Testis (tissue), 3 donors: ENCODE data around the gene NCKAP5. TPM values are rescaled to one million over a fixed set of nuclear protein-coding genes. Genes with fewer than 3 reads are reported as not detected.

Experiments used
- DNase-seq: peaks from one replicate; pipeline ENCODE4 v3.0.0-alpha.2; 2019
- H3K27ac ChIP-seq, 2 donors: fragments of 200-600 bp; sonication (generic); one replicate each; pipeline ENCODE4 v1.5.1; 2019
- H3K27me3 ChIP-seq: fragments of 200-600 bp; sonication (generic); one replicate; pipeline ENCODE4 v1.5.1; 2019
- H3K36me3 ChIP-seq: fragments of 200-600 bp; sonication (generic); one replicate; pipeline ENCODE4 v1.5.1; 2017; ENCODE audit warnings: low read depth; ENCODE audit errors: missing control alignments
- H3K4me1 ChIP-seq: fragments of 200-600 bp; sonication (generic); one replicate; pipeline ENCODE4 v1.5.1; 2019
- H3K4me3 ChIP-seq, 2 donors: fragments of 200-600 bp; sonication (generic); one replicate each; pipeline ENCODE4 v1.5.1; 2017 to 2019
- H3K9me3 ChIP-seq: fragments of 200-600 bp; sonication (generic); one replicate; pipeline ENCODE4 v1.5.1; 2017
- CTCF ChIP-seq, 3 experiments: fragments of 450-650 bp in 2 of 3; fragments of 200-600 bp in 1 of 3; sonication (generic) in 1 of 3; IDR thresholded peaks; one replicate each; pipeline ENCODE4 v1.5.1; 2016 to 2019; ENCODE audit warnings: antibody characterized with exemption in 3 of 3, mild to moderate bottlenecking in 2 of 3, moderate library complexity in 1 of 3
- POLR2A ChIP-seq: fragments of 450-650 bp; IDR thresholded peaks from one replicate; pipeline ENCODE4 v1.6.1; 2017; ENCODE audit warnings: antibody characterized with exemption, mild to moderate bottlenecking, moderate library complexity
- WGBS, 2 donors: methylation state at CpG; one replicate each; pipeline ENCODE4 v1.1.5; 2018; 5-methylcytosine and 5-hydroxymethylcytosine counted together
- intact Hi-C: fragments of 100-400 bp; cut with DNase I; formaldehyde crosslinking; loops from one replicate; pipeline ENCODE4 v1.15.1; 2023; ENCODE audit warnings: low total_unique reads
- polyA plus RNA-seq: library from polyadenylated mRNA; stranded (reverse); fragments of 350-450 nt; fragmentation: Illumina TruSeq; extraction: RNeasy Lipid Tissue Mini Kit (QIAGEN cat#74804); gene quantifications from one replicate; pipeline ENCODE4 v1.2.3, GENCODE V29; 2014; ENCODE audit warnings: low read depth, low replicate concordance; ENCODE audit not compliant: insufficient read depth
- total RNA-seq, 2 donors: library from RNA; depleted of rRNA; stranded (reverse); fragments of >200 nt; gene quantifications; one replicate each; pipeline ENCODE4 v1.2.3, GENCODE V29; 2016

Gene NCKAP5
- total and polyA plus RNA-seq, 3 donors from 2014 or later: 3.0 to 7.6 (median 6.3) TPM

- WGBS, 2 donors: 48 to 50% methylated on average over 2 of the region's 2 CpGs
- intact Hi-C loops: no loop called here
- Histone ChIP-seq H3K27me3 (no peaks in the 10 kb centered on the region), H3K9me3 (no peaks in the 10 kb centered on the region), H3K27ac (no peak overlapping the region), H3K4me1 (no peaks in the 10 kb centered on the region), H3K4me3 (no peak overlapping the region), H3K36me3 (no peaks in the 10 kb centered on the region)
- no peak for TF ChIP-seq POLR2A
- no peak for TF ChIP-seq CTCF (IDR thresholded peaks at IDR 0.05)
- DNase-seq: no peak
Measured at GRCh38 chr2:133531382-133531781, 36.9 kb downstream of the NCKAP5 start.

- Histone ChIP-seq H3K9me3 (no peaks in the 10 kb centered on the region), H3K4me1 (no peaks in the 10 kb centered on the region), H3K27me3 (no peaks in the 10 kb centered on the region), H3K36me3 (no peaks in the 10 kb centered on the region), H3K4me3 (no peak overlapping the region), H3K27ac (no peak overlapping the region)
- DNase-seq: no peak
- intact Hi-C loops: no loop called here
- TF ChIP-seq CTCF (IDR thresholded peaks at IDR 0.05): no peak
- TF ChIP-seq POLR2A: no peak
Measured at GRCh38 chr2:133530645-133531044, 37.6 kb downstream of the NCKAP5 start.

GRCh38 chr2:133526530-133527300 is 41.5 kb downstream of the NCKAP5 start:
- WGBS, 2 donors: 84 to 85% methylated on average over 3 of the region's 3 CpGs
- intact Hi-C loops: no loop called here
- Histone ChIP-seq H3K4me1 (no peaks in the 10 kb centered on the region), H3K4me3 (no peak overlapping the region), H3K27me3 (no peaks in the 10 kb centered on the region), H3K9me3 (no peaks in the 10 kb centered on the region), H3K36me3 (no peaks in the 10 kb centered on the region), H3K27ac (no peak overlapping the region)
- no peak for DNase-seq
- TF ChIP-seq POLR2A: no peak
- TF ChIP-seq CTCF (IDR thresholded peaks at IDR 0.05): no peak

- Histone ChIP-seq H3K27me3 (no peaks in the 10 kb centered on the region), H3K9me3 (no peaks in the 10 kb centered on the region), H3K36me3 (no peaks in the 10 kb centered on the region), H3K4me1 (no peaks in the 10 kb centered on the region), H3K27ac (no peak overlapping the region), H3K4me3 (no peak overlapping the region)
- DNase-seq: no peak
- intact Hi-C loops: no loop called here
- WGBS, 2 donors: 72 to 86% methylated on average over 5 of the region's 5 CpGs
- TF ChIP-seq CTCF (IDR thresholded peaks at IDR 0.05) (no peak), POLR2A (no peak)
Measured at GRCh38 chr2:133525613-133526529, 42.4 kb downstream of the NCKAP5 start.
